Brain microvascular endothelial cell (primary cell): ENCODE results near the gene NTM.

Experiments used
- DNase-seq: peaks from one replicate; pipeline ENCODE4 v3.0.0-alpha.2; 2020
- H3K27ac ChIP-seq: fragments of 250-450 bp; sonication (Bioruptor Pico); 2 replicates; pipeline ENCODE4 v1.5.1; 2020; ENCODE audit warnings: mild to moderate bottlenecking, moderate library complexity
- H3K27me3 ChIP-seq: fragments of 250-450 bp; sonication (Bioruptor Pico); replicated peaks from 2 replicates; pipeline ENCODE4 v1.5.1; 2020; ENCODE audit warnings: mild to moderate bottlenecking
- H3K36me3 ChIP-seq: fragments of 250-450 bp; sonication (Bioruptor Pico); replicated peaks from 2 replicates; pipeline ENCODE4 v1.5.1; 2020; ENCODE audit warnings: mild to moderate bottlenecking
- H3K4me3 ChIP-seq: 2 replicates; pipeline ENCODE4 v1.5.1; 2011; ENCODE audit warnings: low read depth, mild to moderate bottlenecking, control low read depth, low read length, moderate library complexity
- CTCF ChIP-seq: IDR thresholded peaks from 2 replicates; pipeline ENCODE4 v1.5.1; 2011; ENCODE audit warnings: low read depth, mild to moderate bottlenecking, moderate library complexity, low read length, control low read depth, inconsistent platforms; ENCODE audit errors: missing control alignments
- in situ Hi-C: cut with HindIII; loops from 2 replicates; pipeline ENCODE4 v1.10.0; 2017; ENCODE audit warnings: low sequenced_read_pairs, low pct_ligation_motif_present

Gene NTM

GRCh38 chr11:132093536-132094259 lies 723.3 kb downstream of the NTM start:
- TF ChIP-seq CTCF = no peak
- Histone ChIP-seq H3K4me3 (no peak overlapping the region), H3K36me3 (no peaks in the 10 kb centered on the region), H3K27ac (no peak overlapping the region), H3K27me3 (no peaks in the 10 kb centered on the region)
- in situ Hi-C loops = no loop called here
- DNase-seq = no peak

- no peak overlapping the region for H3K27ac ChIP-seq
- no peaks in the 10 kb centered on the region for H3K27me3 ChIP-seq
- in situ Hi-C loops = no loop called here
- no peaks in the 10 kb centered on the region for H3K36me3 ChIP-seq
- TF ChIP-seq CTCF = no peak
- no peak for DNase-seq
- H3K4me3 ChIP-seq = no peak overlapping the region
Observed at GRCh38 chr11:132094598-132094997, 724.2 kb downstream of the NTM start.

- H3K27ac ChIP-seq = no peak overlapping the region
- TF ChIP-seq CTCF = no peak
- no peaks in the 10 kb centered on the region for H3K27me3 ChIP-seq
- H3K36me3 ChIP-seq = no peaks in the 10 kb centered on the region
- H3K4me3 ChIP-seq = no peak overlapping the region
- in situ Hi-C loops = no loop called here
- no peak for DNase-seq
Observed at GRCh38 chr11:132095230-132096131, 725.1 kb downstream of the NTM start.

GRCh38 chr11:132096132-132096825 lies 725.9 kb downstream of the NTM start:
- H3K4me3 ChIP-seq = no peak overlapping the region
- in situ Hi-C loops = no loop called here
- no peak for TF ChIP-seq CTCF
- DNase-seq = no peak
- no peaks in the 10 kb centered on the region for H3K36me3 ChIP-seq
- H3K27me3 ChIP-seq = no peaks in the 10 kb centered on the region
- no peak overlapping the region for H3K27ac ChIP-seq

GRCh38 chr11:132099692-132100091 lies 729.3 kb downstream of the NTM start:
- DNase-seq = no peak
- peak; percentile 69 for TF ChIP-seq CTCF
- Histone ChIP-seq H3K27ac (no peak overlapping the region), H3K4me3 (no peak overlapping the region), H3K36me3 (no peaks in the 10 kb centered on the region), H3K27me3 (no peaks in the 10 kb centered on the region)
- in situ Hi-C loops = loop anchor here (25.0 kb wide), 1 partner anchor 187 kb away; no protein-coding TSS in a partner anchor
